OCI-LY3 (cell line): ENCODE results near the gene ISOC1.

ENCODE experiments used
- H2AFZ ChIP-seq: fragments of 200-600, 300-600 bp; shearing (Covaris generic); 2 replicates; pipeline ENCODE4 v1.6.0; 2014; ENCODE audit warnings: antibody characterized with exemption, low read depth, low read length
- H3K27ac ChIP-seq: fragments of 200-600, 300-600 bp; sonication (generic); 2 replicates; pipeline ENCODE4 v1.5.1; 2014; ENCODE audit warnings: mild to moderate bottlenecking, low read length, moderate library complexity, mixed read lengths
- H3K27me3 ChIP-seq: fragments of 200-600, 300-600 bp; sonication (generic); 2 replicates; pipeline ENCODE4 v1.6.1; 2014; ENCODE audit warnings: low read depth, low read length, mixed read lengths
- H3K36me3 ChIP-seq: fragments of 200-600, 300-600 bp; sonication (generic); replicated peaks from 2 replicates; pipeline ENCODE3; 2014; ENCODE audit warnings: low read depth, low read length, mixed read lengths
- H3K4me1 ChIP-seq: fragments of 300-600, 200-600 bp; sonication (generic); 2 replicates; pipeline ENCODE4 v1.6.1; 2014; ENCODE audit warnings: low read length, mixed read lengths
- H3K4me2 ChIP-seq: fragments of 200-600, 300-600 bp; sonication (generic); 2 replicates; pipeline ENCODE4 v1.6.1; 2014; ENCODE audit warnings: low read length, mixed read lengths
- H3K4me3 ChIP-seq: fragments of 300-600, 200-600 bp; sonication (generic); 2 replicates; pipeline ENCODE4 v1.5.1; 2014; ENCODE audit warnings: antibody characterized with exemption, mild to moderate bottlenecking, low read length, moderate library complexity
- H3K79me2 ChIP-seq: fragments of 300-600, 200-600 bp; shearing (Covaris generic); 2 replicates; pipeline ENCODE4 v1.6.1; 2014; ENCODE audit warnings: mild to moderate bottlenecking, low read length, mixed read lengths
- H3K9ac ChIP-seq: fragments of 300-600, 200-600 bp; shearing (Covaris generic); 2 replicates; pipeline ENCODE4 v1.6.0; 2014; ENCODE audit warnings: mild to moderate bottlenecking, low read length, moderate library complexity
- H3K9me3 ChIP-seq: fragments of 200-600, 300-600 bp; shearing (Covaris generic); 2 replicates; pipeline ENCODE4 v1.6.1; 2014; ENCODE audit warnings: low read length, mixed read lengths; ENCODE audit not compliant: insufficient read depth
- H4K20me1 ChIP-seq: fragments of 200-600, 300-600 bp; sonication (generic); 2 replicates; pipeline ENCODE4 v1.6.1; 2016; ENCODE audit warnings: low read length, mixed read lengths; ENCODE audit not compliant: insufficient read depth
- CTCF ChIP-seq: fragments of 200-600, 300-600 bp; sonication (generic); IDR thresholded peaks from 2 replicates; pipeline ENCODE4 v1.5.1; 2014; ENCODE audit warnings: antibody characterized with exemption, low read length, low read depth
- EZH2phosphoT487 ChIP-seq: fragments of 200-600 bp; shearing (Covaris generic); IDR thresholded peaks from 2 replicates; pipeline ENCODE4 v1.6.1; 2018; ENCODE audit warnings: antibody characterized with exemption, mixed run types, low read depth

ISOC1 gene

GRCh38 chr5:129124608-129125007, 30.1 kb downstream of the ISOC1 start:
- Histone ChIP-seq H3K4me1 (peaks cover 38% of the 10 kb centered on the region), H3K9ac (no peak overlapping the region), H3K27me3 (no peaks in the 10 kb centered on the region)

GRCh38 chr5:129125819-129126218, 31.3 kb downstream of the ISOC1 start:
- no peaks in the 10 kb centered on the region for H3K9me3 ChIP-seq

More at GRCh38 chr5:129124608-129125007, 30.1 kb downstream of the ISOC1 start:
- peak overlapping the region; percentile 6 for H3K4me2 ChIP-seq
- H3K79me2 ChIP-seq = no peaks in the 10 kb centered on the region
- no peaks in the 10 kb centered on the region for H4K20me1 ChIP-seq
- no peaks in the 10 kb centered on the region for H3K36me3 ChIP-seq
- no peak overlapping the region for H2AFZ ChIP-seq
- no peaks in the 10 kb centered on the region for H3K9me3 ChIP-seq
- no peak for TF ChIP-seq CTCF
- TF ChIP-seq EZH2phosphoT487 = no peak
- peak overlapping the region; percentile 20; the same call in 1 of the 2 replicates for H3K27ac ChIP-seq
- H3K4me3 ChIP-seq = no peak overlapping the region

GRCh38 chr5:129133553-129133952, 39.0 kb downstream of the ISOC1 start:
- Histone ChIP-seq H3K79me2 (no peaks in the 10 kb centered on the region), H3K27ac (no peak overlapping the region), H3K9me3 (no peaks in the 10 kb centered on the region), H3K36me3 (no peaks in the 10 kb centered on the region), H4K20me1 (no peaks in the 10 kb centered on the region), H3K27me3 (no peaks in the 10 kb centered on the region), H3K4me2 (no peak overlapping the region), H3K4me1 (no peaks in the 10 kb centered on the region), H2AFZ (no peak overlapping the region), H3K4me3 (no peak overlapping the region), H3K9ac (no peak overlapping the region)
- TF ChIP-seq CTCF (no peak), EZH2phosphoT487 (no peak)

More at GRCh38 chr5:129125819-129126218, 31.3 kb downstream of the ISOC1 start:
- no peaks in the 10 kb centered on the region for H4K20me1 ChIP-seq
- no peak for TF ChIP-seq EZH2phosphoT487
- no peak for TF ChIP-seq CTCF
- H3K36me3 ChIP-seq = no peaks in the 10 kb centered on the region
- peak overlapping the region; percentile 90 for H2AFZ ChIP-seq
- H3K27me3 ChIP-seq = no peaks in the 10 kb centered on the region
- H3K4me1 ChIP-seq = peaks cover 26% of the 10 kb centered on the region
- peak overlapping the region; percentile 84 for H3K27ac ChIP-seq
- H3K4me2 ChIP-seq = peak overlapping the region; percentile 86
- peak overlapping the region; percentile 59 for H3K4me3 ChIP-seq
- no peaks in the 10 kb centered on the region for H3K79me2 ChIP-seq
- peak overlapping the region; percentile 48 for H3K9ac ChIP-seq

GRCh38 chr5:129135633-129136032, 41.1 kb downstream of the ISOC1 start:
- H3K4me1 ChIP-seq = no peaks in the 10 kb centered on the region
- H4K20me1 ChIP-seq = no peaks in the 10 kb centered on the region
- no peak overlapping the region for H3K4me3 ChIP-seq
- TF ChIP-seq CTCF (no peak), EZH2phosphoT487 (no peak)
- no peaks in the 10 kb centered on the region for H3K36me3 ChIP-seq
- no peak overlapping the region for H3K27ac ChIP-seq
- H2AFZ ChIP-seq = no peak overlapping the region
- no peaks in the 10 kb centered on the region for H3K9me3 ChIP-seq
- H3K27me3 ChIP-seq = no peaks in the 10 kb centered on the region
- H3K9ac ChIP-seq = no peak overlapping the region
- no peak overlapping the region for H3K4me2 ChIP-seq
- H3K79me2 ChIP-seq = no peaks in the 10 kb centered on the region
